Pancreas (tissue), 10 donors: Measurements from ENCODE around the gene GP1BB. TPM values are rescaled to one million over a fixed set of nuclear protein-coding genes. Genes with fewer than 3 reads are reported as not detected.

Experiments used
- ATAC-seq, 4 donors: fragments of 200-7000 bp; cut with Tn5 transposase; one replicate each; pipeline versions ENCODE4 v1.8.0 to v1.9.1; 2020; ENCODE audit warnings: mild to moderate bottlenecking in 4 of 4, moderate library complexity in 4 of 4
- DNase-seq, 6 donors: peaks; one replicate each; pipeline ENCODE4 v3.0.0-alpha.2; 2020
- FAIRE-seq: peaks from 2 replicates; lab custom pipeline; 2012; peaks lifted over from hg19 to GRCh38; lab: Jason Lieb, UNC
- H3K27ac ChIP-seq, 4 donors: fragments of 200-600 bp; sonication (generic); 1 replicate in 3 of 4; 2 replicates in 1 of 4; pipeline versions ENCODE4 v1.5.0 to v1.8.0; 2020
- H3K27me3 ChIP-seq, 4 donors: fragments of 200-600 bp; one replicate each; pipeline ENCODE4 v1.8.0; 2021
- H3K36me3 ChIP-seq, 3 donors: fragments of 200-600 bp; sonication (generic) in 1 of 3; one replicate each; pipeline versions ENCODE4 v1.5.0 to v1.8.0; 2020 to 2021
- H3K4me1 ChIP-seq, 3 donors: fragments of 200-600 bp; one replicate each; pipeline ENCODE4 v1.8.0; 2021
- H3K4me3 ChIP-seq, 4 donors: fragments of 200-600 bp; sonication (generic) in 2 of 4; one replicate each; pipeline versions ENCODE4 v1.5.0 to v1.8.0; 2020 to 2021
- H3K9me3 ChIP-seq, 4 donors: fragments of 200-600 bp; one replicate each; pipeline ENCODE4 v1.8.0; 2021
- WGBS, 2 donors: extraction: QIAGEN DNeasy Blood & Tissue Kit; methylation state at CpG; one replicate each; pipeline ENCODE4 v1.1.7; 2013; 5-methylcytosine and 5-hydroxymethylcytosine counted together
- intact Hi-C, 3 donors: fragments of 100-400 bp; cut with DNase I; formaldehyde crosslinking; loops; one replicate each; pipeline versions ENCODE4 v1.11.1 to v1.14.2; 2022
- polyA plus RNA-seq, 2 donors: library from polyadenylated mRNA; stranded (reverse); fragments of 200-250 nt; gene quantifications; one replicate each; pipeline ENCODE4 v1.2.3, GENCODE V29; 2013
- total RNA-seq, 6 donors: library from RNA; stranded (reverse); fragmentation: NEBNext Ultra II Directional in 4 of 6; extraction: Animal tissue kit (Norgen Biotek cat#: 25700) in 4 of 6; gene quantifications; one replicate each; pipeline versions ENCODE4 v1.2.1 to v1.2.4, GENCODE V29; 2021 to 2023
- TF ChIP-seq, protein P1 (sequence below), 4 donors: fragments of 200-600 bp; sonication (generic) in 3 of 4; IDR thresholded peaks; one replicate each; pipeline versions ENCODE4 v1.5.0 to v1.8.0; 2021; ENCODE audit warnings: antibody characterized with exemption in 4 of 4
- donor health status: healthy with polysubstance abuse.
- donor health status: DM: no; HTN: no; CAD: no; lungs with moderate emphysema.
- donor health status: DM: no; HTN: no; CAD: no.
- donor health status: control.
- donor health status: control.
- donor health status: Bipolar disorder and iron deficiency.
- donor health status: DM: yes; HTN: yes; CAD: no.
- donor health status: DM: no; HTN: no; CAD: no.
- donor health status: DM: no; HTN: no; CAD: no.
- donor health status: DM: yes; HTN: yes; CAD: no.

GP1BB gene
- total and polyA plus RNA-seq, 8 donors: 1.2 to 21.2 (median 1.5) TPM; not detected in 2

- Histone ChIP-seq H3K9me3 (no peaks in the 10 kb centered on the region), H3K36me3 (no peaks in the 10 kb centered on the region), H3K27me3 (no peaks in the 10 kb centered on the region), H3K4me3 (no peak overlapping the region), H3K27ac (no peak overlapping the region), H3K4me1 (peaks cover 0 to 4% (median 0%) of the 10 kb centered on the region in 3 donors)
- ATAC-seq (no peak), FAIRE-seq (no peak), DNase-seq (no peak)
- 73 to 74% methylated on average over 10 of the region's 10 CpGs for WGBS, 2 donors
- TF ChIP-seq, protein P1, sequence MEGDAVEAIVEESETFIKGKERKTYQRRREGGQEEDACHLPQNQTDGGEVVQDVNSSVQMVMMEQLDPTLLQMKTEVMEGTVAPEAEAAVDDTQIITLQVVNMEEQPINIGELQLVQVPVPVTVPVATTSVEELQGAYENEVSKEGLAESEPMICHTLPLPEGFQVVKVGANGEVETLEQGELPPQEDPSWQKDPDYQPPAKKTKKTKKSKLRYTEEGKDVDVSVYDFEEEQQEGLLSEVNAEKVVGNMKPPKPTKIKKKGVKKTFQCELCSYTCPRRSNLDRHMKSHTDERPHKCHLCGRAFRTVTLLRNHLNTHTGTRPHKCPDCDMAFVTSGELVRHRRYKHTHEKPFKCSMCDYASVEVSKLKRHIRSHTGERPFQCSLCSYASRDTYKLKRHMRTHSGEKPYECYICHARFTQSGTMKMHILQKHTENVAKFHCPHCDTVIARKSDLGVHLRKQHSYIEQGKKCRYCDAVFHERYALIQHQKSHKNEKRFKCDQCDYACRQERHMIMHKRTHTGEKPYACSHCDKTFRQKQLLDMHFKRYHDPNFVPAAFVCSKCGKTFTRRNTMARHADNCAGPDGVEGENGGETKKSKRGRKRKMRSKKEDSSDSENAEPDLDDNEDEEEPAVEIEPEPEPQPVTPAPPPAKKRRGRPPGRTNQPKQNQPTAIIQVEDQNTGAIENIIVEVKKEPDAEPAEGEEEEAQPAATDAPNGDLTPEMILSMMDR (IDR thresholded peaks at IDR 0.05): no peak
- intact Hi-C loops: loop anchor here in 1 of 3 donors (5.0 kb wide), 1 partner anchor 175 kb away; no protein-coding TSS in a partner anchor
Measured at GRCh38 chr22:19732403-19733113, 9.2 kb downstream of the GP1BB start.

DNA sequence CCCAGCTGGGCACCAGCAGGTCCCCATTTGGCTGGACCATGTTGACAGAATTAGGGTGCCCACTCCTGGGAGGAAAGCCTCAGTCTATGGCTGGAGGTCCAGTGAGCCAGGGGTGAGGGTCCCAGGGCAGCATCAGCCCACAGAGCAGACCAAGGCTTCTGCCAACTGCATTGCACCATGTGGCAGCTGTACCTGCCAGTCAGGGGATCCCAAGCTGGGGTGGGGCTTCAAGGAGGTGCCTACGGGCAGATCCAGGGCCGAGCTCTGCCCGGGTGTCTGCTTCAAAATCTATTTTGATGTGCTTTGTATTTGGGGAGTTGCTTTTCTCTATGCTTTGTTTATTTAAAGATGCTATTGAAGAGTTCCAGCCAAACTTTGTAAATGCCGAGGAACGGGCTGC lies 10.4 kb downstream of the GP1BB start:
- no peak overlapping the region for H3K4me3 ChIP-seq
- H3K27me3 ChIP-seq: no peaks in the 10 kb centered on the region
- peaks cover 0 to 4% (median 0%) of the 10 kb centered on the region in 3 donors for H3K4me1 ChIP-seq
- TF ChIP-seq, protein P1 (IDR thresholded peaks at IDR 0.05): no peak
- H3K27ac ChIP-seq: no peak overlapping the region
- FAIRE-seq: no peak
- no peaks in the 10 kb centered on the region for H3K9me3 ChIP-seq
- no peak for ATAC-seq
- 73% methylated on average over 5 of the region's 5 CpGs for WGBS, 2 donors
- H3K36me3 ChIP-seq: no peaks in the 10 kb centered on the region
- no peak for DNase-seq
- intact Hi-C loops: loop anchor here in 1 of 3 donors (5.0 kb wide), 1 partner anchor 174 kb away; no protein-coding TSS in a partner anchor

DNA sequence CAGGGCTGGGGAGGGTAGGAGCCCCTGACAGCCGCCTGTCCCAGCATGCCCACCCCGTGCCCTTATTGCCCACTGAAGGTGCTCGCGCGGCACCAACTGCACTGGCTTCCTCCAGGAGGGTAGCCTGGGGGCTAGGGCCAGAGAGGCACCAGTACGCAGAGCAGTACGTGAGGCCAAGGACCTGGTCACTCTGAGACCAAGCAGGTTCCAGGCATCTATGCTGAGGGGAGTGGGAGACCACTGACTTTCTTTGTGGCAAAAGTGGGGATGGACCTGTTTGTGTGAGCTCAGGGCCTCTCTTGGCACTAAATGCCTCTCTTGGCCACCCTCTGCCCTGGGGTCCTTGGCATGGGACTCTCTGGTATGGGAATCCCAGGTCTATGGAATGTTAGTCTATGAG lies 10.8 kb downstream of the GP1BB start:
- Histone ChIP-seq H3K4me1 (peaks cover 0 to 4% (median 0%) of the 10 kb centered on the region in 3 donors), H3K36me3 (no peaks in the 10 kb centered on the region), H3K27ac (no peak overlapping the region), H3K9me3 (no peaks in the 10 kb centered on the region), H3K4me3 (no peak overlapping the region), H3K27me3 (no peaks in the 10 kb centered on the region)
- ATAC-seq (no peak), DNase-seq (no peak), FAIRE-seq (no peak)
- TF ChIP-seq, protein P1 (IDR thresholded peaks at IDR 0.05): no peak
- intact Hi-C loops: loop anchor here in 1 of 3 donors (5.0 kb wide), 1 partner anchor 173 kb away; no protein-coding TSS in a partner anchor
- WGBS, 2 donors: 86 to 87% methylated on average over 7 of the region's 7 CpGs

DNA sequence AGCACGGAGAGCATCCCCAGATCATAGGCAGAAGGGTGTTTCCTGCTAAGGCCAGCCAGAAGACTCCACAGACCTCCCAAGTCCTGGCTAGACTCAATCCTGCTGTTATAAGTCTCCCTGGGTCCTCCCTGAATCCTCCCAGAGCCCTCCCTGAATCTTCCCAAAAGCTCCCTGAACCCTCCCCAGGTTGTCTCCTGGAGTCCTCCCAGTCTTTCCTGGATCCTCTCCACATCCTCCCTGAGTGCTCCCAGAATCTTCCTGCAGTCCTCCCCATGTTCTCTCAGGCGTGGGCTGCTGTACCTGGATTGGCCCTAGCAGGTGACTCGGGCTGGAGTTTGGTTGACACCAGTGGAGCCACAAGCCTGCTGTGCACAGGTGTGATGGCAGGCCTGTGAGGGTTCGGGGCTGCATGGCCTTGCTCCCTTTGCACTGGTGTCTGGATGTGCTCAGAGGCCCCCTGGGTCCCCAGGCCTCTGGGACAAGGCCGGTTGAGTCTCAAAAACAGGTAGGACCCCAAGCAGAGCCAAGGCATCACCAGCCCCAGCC lies 11.6 kb downstream of the GP1BB start:
- no peak for FAIRE-seq
- ATAC-seq: no peak
- WGBS, 2 donors: 70 to 89% methylated on average over 5 of the region's 5 CpGs
- intact Hi-C loops: loop anchor here in 1 of 3 donors (5.0 kb wide), 1 partner anchor 172 kb away; no protein-coding TSS in a partner anchor
- H3K27me3 ChIP-seq: no peaks in the 10 kb centered on the region
- H3K9me3 ChIP-seq: no peaks in the 10 kb centered on the region
- peaks cover 0 to 4% (median 0%) of the 10 kb centered on the region in 3 donors for H3K4me1 ChIP-seq
- no peak for DNase-seq
- H3K4me3 ChIP-seq: no peak overlapping the region
- no peak overlapping the region for H3K27ac ChIP-seq
- TF ChIP-seq, protein P1 (IDR thresholded peaks at IDR 0.05): no peak
- H3K36me3 ChIP-seq: no peaks in the 10 kb centered on the region
